Measurements from ENCODE around the gene SREK1.
"Not testable (repeated sequence)": the region's sequence is repeated elsewhere in the genome, so short reads cannot be mapped to it uniquely, and the experiment has no call there.

SREK1 gene

GRCh38 chr5:66222455-66222854 is 78.4 kb downstream of the SREK1 start:
- no peak for DNase-seq (ENCODE audit: low read depth in 2 of 3, low spot score in 2 of 3)

- DNase-seq (ENCODE audit: low read depth in 2 of 3, low spot score in 2 of 3): not testable (repeated sequence)
Measured at GRCh38 chr5:66222896-66223295, 78.8 kb downstream of the SREK1 start.

GRCh38 chr5:66223637-66224036 is 79.5 kb downstream of the SREK1 start:
- no peak for DNase-seq (ENCODE audit: low read depth in 2 of 3, low spot score in 2 of 3)

- no peak for DNase-seq (ENCODE audit: low read depth in 2 of 3, low spot score in 2 of 3)
Measured at GRCh38 chr5:66224274-66224673, 80.2 kb downstream of the SREK1 start.

GRCh38 chr5:66224773-66225553 is 80.9 kb downstream of the SREK1 start:
- DNase-seq (ENCODE audit: low read depth in 2 of 3, low spot score in 2 of 3): no peak

GRCh38 chr5:66230551-66230950 is 86.5 kb downstream of the SREK1 start:
- DNase-seq (ENCODE audit: low read depth in 2 of 3, low spot score in 2 of 3): no peak

GRCh38 chr5:66231508-66231907 is 87.4 kb downstream of the SREK1 start:
- DNase-seq (ENCODE audit: low read depth in 2 of 3, low spot score in 2 of 3): no peak

GRCh38 chr5:66232275-66232674 is 88.2 kb downstream of the SREK1 start:
- DNase-seq (ENCODE audit: low read depth in 2 of 3, low spot score in 2 of 3): no peak

- DNase-seq (ENCODE audit: low read depth in 2 of 3, low spot score in 2 of 3): no peak
Measured at GRCh38 chr5:66232706-66233445, 88.8 kb downstream of the SREK1 start.

Measured in activated CD8-positive, alpha-beta memory T cell treated with anti-CD3 and anti-CD28 coated beads for 48 hours (primary cell).